Skeletal muscle tissue (tissue), 4 donors: ENCODE measurements around the gene CHMP1A. TPM values are rescaled to one million over a fixed set of nuclear protein-coding genes. Genes with fewer than 3 reads are reported as not detected.
"Not testable (repeated sequence)": the region's sequence is repeated elsewhere in the genome, so short reads cannot be mapped to it uniquely, and the experiment has no call there.

Experiments used
- H3K27ac ChIP-seq: one replicate; pipeline ENCODE4 v1.7.0; 2013; ENCODE audit warnings: mild to moderate bottlenecking, low read depth, low read length, inconsistent platforms
- H3K27me3 ChIP-seq, 3 donors: one replicate each; pipeline ENCODE4 v1.7.0; 2013; ENCODE audit warnings: low read length in 3 of 3; ENCODE audit not compliant: control insufficient read depth in 3 of 3, insufficient read depth in 3 of 3
- H3K36me3 ChIP-seq, 3 donors: one replicate each; pipeline ENCODE4 v1.7.0; 2013; ENCODE audit warnings: low read length in 3 of 3; ENCODE audit not compliant: control insufficient read depth in 3 of 3, insufficient read depth in 3 of 3
- H3K4me1 ChIP-seq, 3 donors: one replicate each; pipeline ENCODE4 v1.7.0; 2013; ENCODE audit warnings: low read length in 3 of 3, mild to moderate bottlenecking in 3 of 3; ENCODE audit not compliant: control insufficient read depth in 3 of 3, insufficient read depth in 3 of 3
- H3K4me3 ChIP-seq, 3 donors: one replicate each; pipeline ENCODE4 v1.7.0; 2013; ENCODE audit warnings: low read length in 3 of 3
- H3K9ac ChIP-seq, 3 donors: one replicate each; pipeline ENCODE4 v1.7.0; 2013; ENCODE audit warnings: low read length in 3 of 3, mild to moderate bottlenecking in 3 of 3, moderate library complexity in 2 of 3, low read depth in 1 of 3
- H3K9me3 ChIP-seq, 3 donors: one replicate each; pipeline ENCODE4 v1.7.0; 2013; ENCODE audit warnings: low read length in 3 of 3; ENCODE audit not compliant: control insufficient read depth in 3 of 3
- total RNA-seq: library from RNA; depleted of rRNA; stranded (reverse); fragments of >200 nt; gene quantifications from one replicate; pipeline ENCODE4 v1.2.3, GENCODE V29; 2014
- donor health status: Osteomylitis.

Gene CHMP1A
- total RNA-seq, 1 donor from 2014 or later, result 40.2 TPM

DNA sequence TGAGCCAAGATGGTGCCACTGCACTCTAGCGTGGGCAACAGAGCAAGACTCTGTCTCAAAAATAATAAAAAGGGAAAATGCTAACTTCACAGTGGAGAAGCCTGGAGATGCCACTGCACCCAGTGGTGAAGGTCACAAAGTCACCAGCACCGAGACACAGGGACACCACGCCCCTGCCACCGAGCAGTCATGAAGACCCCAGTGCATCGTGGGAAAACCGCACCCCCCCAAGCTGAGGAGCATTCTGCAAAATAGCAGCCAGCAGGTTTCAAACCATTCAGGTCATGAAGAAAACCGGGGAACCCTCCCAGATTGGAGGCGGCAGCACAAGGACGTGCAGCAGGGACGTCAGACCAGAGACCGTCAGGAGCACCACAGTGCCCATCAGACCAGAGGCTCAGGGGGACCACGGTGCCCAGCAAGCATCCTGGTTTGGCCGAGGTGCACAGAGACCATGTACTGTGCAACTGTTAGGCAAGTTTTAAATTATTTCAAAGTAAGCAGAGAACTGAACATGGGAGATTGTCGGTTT, 13.7 kb downstream of the CHMP1A start:
- H3K27me3 ChIP-seq, result peaks cover 0 to 12% (median 0%) of the 10 kb centered on the region in 3 donors
- H3K9me3 ChIP-seq, result no peaks in the 10 kb centered on the region
- H3K4me3 ChIP-seq, result no peak overlapping the region
- peaks cover 23 to 31% (median 26%) of the 10 kb centered on the region in 3 donors for H3K36me3 ChIP-seq
- H3K9ac ChIP-seq, result no peak overlapping the region
- H3K4me1 ChIP-seq, result peaks cover 3 to 13% (median 4%) of the 10 kb centered on the region in 3 donors
- no peak overlapping the region for H3K27ac ChIP-seq

DNA sequence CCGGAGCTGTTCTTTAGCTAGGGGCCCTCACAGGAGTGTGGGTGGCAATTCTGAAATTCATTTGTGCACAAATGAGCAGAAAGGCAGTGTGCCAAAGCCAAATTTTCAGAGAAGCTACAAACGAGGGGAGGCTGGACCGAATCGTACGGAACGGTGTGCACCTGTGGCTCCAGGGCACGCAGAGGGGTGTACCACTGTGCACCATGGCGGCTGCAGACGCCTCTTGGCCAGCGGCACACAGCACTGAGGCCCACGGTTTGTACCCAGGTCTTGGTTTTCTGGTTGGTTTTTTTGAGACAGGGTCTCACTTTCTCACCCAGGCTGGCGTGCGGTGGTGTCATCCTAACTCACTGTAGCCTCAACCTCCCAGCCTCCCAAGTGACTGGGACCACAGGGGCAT, 14.9 kb downstream of the CHMP1A start:
- H3K27me3 ChIP-seq, result peaks cover 0 to 15% (median 7%) of the 10 kb centered on the region in 3 donors
- no peaks in the 10 kb centered on the region for H3K9me3 ChIP-seq
- H3K36me3 ChIP-seq, result peaks cover 23 to 31% (median 24%) of the 10 kb centered on the region in 3 donors
- no peak overlapping the region for H3K4me3 ChIP-seq
- no peak overlapping the region for H3K27ac ChIP-seq
- H3K9ac ChIP-seq, result no peak overlapping the region
- H3K4me1 ChIP-seq, result peaks cover 3 to 13% (median 4%) of the 10 kb centered on the region in 3 donors

DNA sequence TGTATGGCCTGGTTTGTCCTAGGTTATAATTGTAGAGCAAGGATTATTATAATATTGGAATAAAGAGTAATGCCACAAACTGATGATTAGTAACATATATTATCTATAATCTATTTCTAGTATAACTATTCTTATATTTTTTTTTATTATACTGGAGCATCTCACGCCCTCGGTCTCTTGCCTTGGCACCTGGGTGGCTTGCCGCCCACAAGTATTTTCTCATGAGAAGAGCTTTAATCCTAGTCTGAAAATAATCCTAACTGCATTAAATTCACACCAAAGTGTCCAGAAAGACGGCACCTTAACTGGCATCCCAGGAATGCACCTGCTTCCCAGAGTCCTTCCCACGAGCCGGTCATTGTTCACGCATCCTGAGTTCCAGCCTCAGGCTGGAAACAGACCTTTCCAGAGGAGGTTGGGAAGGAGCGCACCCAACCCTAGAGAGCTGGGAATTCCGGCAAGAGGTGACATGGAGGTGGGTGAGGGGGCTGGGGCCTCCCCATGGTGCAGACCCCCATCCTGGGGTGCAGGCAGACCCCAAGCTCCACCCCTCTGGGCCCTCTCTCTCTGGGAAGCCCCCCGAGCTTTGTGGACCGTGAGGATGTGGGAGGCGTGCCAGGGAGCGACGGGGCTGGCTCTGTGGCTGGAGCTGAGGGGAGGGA, 15.9 kb downstream of the CHMP1A start:
- Histone ChIP-seq H3K9ac (peak overlapping the region in 1 of 3 donors; percentile 8), H3K36me3 (peaks cover 17 to 23% (median 17%) of the 10 kb centered on the region in 3 donors), H3K4me1 (peaks cover 3 to 13% (median 4%) of the 10 kb centered on the region in 3 donors), H3K4me3 (no peak overlapping the region), H3K27me3 (peaks cover 0 to 22% (median 13%) of the 10 kb centered on the region in 3 donors), H3K27ac (no peak overlapping the region), H3K9me3 (no peaks in the 10 kb centered on the region)

DNA sequence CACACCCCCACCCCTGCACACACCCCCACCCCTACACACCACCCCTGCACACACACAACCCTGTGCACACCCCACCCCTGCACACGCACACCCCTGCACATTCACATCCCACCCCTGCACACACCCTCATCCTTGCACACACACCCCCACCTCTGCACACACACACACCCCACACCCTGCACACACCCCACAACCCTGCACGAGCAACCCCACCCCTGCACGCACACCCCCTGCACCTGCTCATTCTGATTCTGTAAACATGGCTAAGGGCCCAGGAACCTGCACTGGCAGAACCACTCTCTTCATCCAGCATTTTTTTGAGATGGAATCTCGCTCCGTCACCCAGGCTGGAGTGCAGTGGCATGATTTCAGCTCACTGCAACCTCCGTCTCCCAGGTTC, 18.1 kb downstream of the CHMP1A start:
- Histone ChIP-seq H3K27me3 (peaks cover 3 to 34% (median 18%) of the 10 kb centered on the region in 3 donors), H3K9me3 (no peaks in the 10 kb centered on the region), H3K4me1 (peaks cover 3 to 13% (median 4%) of the 10 kb centered on the region in 3 donors), H3K9ac (no peak overlapping the region), H3K27ac (no peak overlapping the region), H3K4me3 (no peak overlapping the region), H3K36me3 (peaks cover 0 to 4% (median 0%) of the 10 kb centered on the region in 3 donors)

DNA sequence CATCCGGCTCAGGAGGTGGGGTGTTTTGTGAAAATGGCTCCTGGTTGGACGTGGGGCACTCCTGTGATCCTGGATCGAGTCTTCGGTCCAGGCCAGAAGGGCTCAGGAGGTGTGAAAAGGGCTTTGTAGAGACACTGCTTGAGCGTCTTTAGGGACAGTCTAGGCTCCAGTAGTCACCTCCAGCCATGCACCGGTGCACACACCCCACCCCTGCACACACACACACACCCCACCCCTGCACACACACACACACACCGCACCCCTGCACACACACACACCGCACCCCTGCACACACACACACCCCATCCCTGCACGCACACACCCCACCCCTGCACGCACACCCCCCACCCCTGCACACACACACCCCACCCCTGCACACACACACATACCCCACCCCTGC, 19.1 kb downstream of the CHMP1A start:
- Histone ChIP-seq H3K9me3 (no peaks in the 10 kb centered on the region), H3K36me3 (no peaks in the 10 kb centered on the region), H3K4me1 (peaks cover 3 to 13% (median 4%) of the 10 kb centered on the region in 3 donors), H3K9ac (no peak overlapping the region), H3K4me3 (no peak overlapping the region), H3K27ac (no peak overlapping the region), H3K27me3 (peaks cover 9 to 39% (median 26%) of the 10 kb centered on the region in 3 donors)

DNA sequence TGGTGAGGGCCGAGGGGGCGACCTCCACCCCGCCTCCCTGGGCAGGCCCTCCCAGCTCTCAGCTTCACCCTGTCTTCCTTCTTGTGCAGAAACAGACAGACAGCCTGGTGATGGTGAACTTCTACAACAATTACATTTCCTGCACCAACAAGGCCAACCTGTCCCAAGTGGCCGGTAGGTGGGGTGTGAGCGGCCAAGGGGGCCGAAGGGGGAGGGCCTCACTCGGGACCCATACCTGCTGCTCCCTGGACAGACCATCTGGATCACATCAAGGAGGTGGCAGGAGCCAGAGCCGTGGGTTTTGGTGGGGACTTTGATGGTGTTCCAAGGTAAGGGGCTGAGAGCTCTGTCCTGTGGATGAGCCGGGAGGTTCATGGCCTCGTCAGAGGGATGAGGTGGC, 20.1 kb downstream of the CHMP1A start:
- Histone ChIP-seq H3K9ac (no peak overlapping the region), H3K27me3 (peaks cover 19 to 50% (median 36%) of the 10 kb centered on the region in 3 donors)

DNA sequence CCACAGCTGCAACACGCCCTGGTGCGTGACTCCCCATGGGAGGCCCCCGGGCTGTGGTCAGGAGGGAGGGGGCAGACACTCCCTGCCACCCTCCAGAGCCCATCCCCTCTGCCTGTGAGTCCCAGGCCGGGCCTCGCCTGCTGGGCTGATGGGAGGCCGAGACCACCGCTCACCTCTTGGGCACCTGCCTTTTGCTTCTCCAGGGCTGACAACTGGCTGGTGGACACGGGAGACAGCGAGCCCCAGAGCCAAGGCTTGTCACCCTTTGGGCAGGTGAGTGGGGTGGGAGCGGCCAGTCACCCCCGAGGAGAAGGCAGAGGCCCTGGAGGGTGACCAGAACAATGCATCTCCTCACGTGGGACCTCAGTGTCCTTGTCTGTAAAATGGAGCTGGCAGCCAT, 20.8 kb downstream of the CHMP1A start:
- H3K4me3 ChIP-seq, result no peak overlapping the region
- no peak overlapping the region for H3K9ac ChIP-seq
- peaks cover 21 to 53% (median 41%) of the 10 kb centered on the region in 3 donors for H3K27me3 ChIP-seq
- H3K36me3 ChIP-seq, result no peaks in the 10 kb centered on the region
- no peak overlapping the region for H3K27ac ChIP-seq
- peaks cover 3 to 12% (median 4%) of the 10 kb centered on the region in 3 donors for H3K4me1 ChIP-seq
- H3K9me3 ChIP-seq, result no peaks in the 10 kb centered on the region

More for the DNA sequence above, 20.1 kb downstream of the CHMP1A start:
- Histone ChIP-seq H3K4me3 (no peak overlapping the region), H3K27ac (no peak overlapping the region), H3K36me3 (no peaks in the 10 kb centered on the region), H3K4me1 (peaks cover 3 to 13% (median 4%) of the 10 kb centered on the region in 3 donors), H3K9me3 (no peaks in the 10 kb centered on the region)

DNA sequence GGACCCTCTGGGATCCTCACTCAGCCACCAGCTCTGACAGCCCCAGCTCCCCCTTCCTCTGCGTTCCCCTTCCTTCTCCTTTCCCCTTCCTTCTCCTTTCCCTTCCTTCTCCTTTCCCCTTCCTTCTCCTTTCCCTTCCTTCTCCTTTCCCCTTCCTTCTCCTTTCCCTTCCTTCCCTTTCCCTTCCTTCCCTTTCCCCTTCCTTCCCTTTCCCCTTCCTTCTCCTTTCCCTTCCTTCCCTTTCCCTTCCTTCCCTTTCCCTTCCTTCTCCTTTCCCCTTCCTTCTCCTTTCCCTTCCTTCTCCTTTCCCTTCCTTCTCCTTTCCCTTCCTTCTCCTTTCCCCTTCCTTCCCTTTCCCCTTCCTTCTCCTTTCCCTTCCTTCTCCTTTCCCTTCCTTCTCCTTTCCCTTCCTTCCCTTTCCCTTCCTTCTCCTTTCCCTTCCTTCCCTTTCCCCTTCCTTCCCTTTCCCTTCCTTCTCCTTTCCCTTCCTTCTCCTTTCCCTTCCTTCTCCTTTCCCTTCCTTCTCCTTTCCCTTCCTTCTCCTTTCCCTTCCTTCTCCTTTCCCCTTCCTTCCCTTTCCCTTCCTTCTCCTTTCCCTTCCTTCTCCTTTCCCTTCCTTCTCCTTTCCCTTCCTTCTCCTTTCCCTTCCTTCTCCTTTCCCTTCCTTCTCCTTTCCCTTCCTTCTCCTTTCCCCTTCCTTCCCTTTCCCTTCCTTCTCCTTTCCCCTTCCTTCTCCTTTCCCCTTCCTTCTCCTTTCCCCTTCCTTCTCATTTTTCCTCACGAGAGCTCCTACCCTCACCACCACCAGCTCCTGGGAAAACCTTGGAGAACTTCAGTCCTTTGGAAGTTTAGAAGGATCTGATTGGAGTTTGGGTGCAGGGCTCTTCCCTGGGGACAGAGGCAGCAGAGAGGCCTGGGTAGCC, 22.8 kb downstream of the CHMP1A start:
- H3K27me3 ChIP-seq, result peaks cover 35 to 53% (median 49%) of the 10 kb centered on the region in 3 donors
- not testable (repeated sequence) for H3K9ac ChIP-seq, H3K9me3 ChIP-seq, H3K4me1 ChIP-seq, H3K27ac ChIP-seq, H3K4me3 ChIP-seq, H3K36me3 ChIP-seq

DNA sequence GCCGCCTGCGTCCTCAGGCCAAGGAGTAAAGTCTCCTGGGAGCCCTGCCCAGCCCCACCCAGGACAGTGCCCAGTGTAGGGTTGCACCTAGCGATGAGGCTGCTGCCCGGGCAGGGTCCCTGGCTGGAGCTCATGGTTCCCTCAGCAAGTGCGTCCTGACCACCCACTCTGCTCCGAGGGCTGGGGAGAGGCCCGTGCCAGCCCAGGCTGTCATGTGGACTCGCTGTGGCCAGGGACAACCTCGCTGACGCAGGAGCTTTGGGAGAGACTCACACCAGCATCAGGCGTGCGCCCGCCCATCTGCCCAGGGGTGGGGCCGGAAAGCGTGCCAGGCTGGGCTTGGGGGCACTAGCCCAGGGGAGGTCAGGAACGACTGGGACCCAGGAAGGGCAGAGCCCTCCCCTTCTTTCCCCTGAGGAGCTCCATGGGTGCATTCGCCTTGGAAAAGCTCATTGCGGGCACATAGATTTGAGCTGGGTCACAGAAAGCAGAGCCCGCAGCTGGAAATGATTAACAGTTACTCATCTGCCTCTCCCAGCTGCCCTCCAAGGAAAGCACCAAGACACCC, 24.4 kb downstream of the CHMP1A start:
- peaks cover 37 to 52% (median 45%) of the 10 kb centered on the region in 3 donors for H3K27me3 ChIP-seq
- no peak overlapping the region for H3K4me3 ChIP-seq

More for the DNA sequence above, 24.4 kb downstream of the CHMP1A start:
- H3K27ac ChIP-seq, result no peak overlapping the region
- no peaks in the 10 kb centered on the region for H3K36me3 ChIP-seq
- no peak overlapping the region for H3K9ac ChIP-seq
- no peaks in the 10 kb centered on the region for H3K9me3 ChIP-seq
- no peaks in the 10 kb centered on the region for H3K4me1 ChIP-seq
